Spleen (tissue), 11 donors: ENCODE measurements around the gene RTKN. TPM values are rescaled to one million over a fixed set of nuclear protein-coding genes. Genes with fewer than 3 reads are reported as not detected.

ENCODE experiments used
- DNase-seq: peaks from one replicate; pipeline ENCODE4 v3.0.0-alpha.2; 2020
- H3K27ac ChIP-seq, 8 donors: fragments of 200-600 bp; sonication (generic) in 7 of 8; 1 replicate in 4 of 8; 2 replicates in 4 of 8; pipeline versions ENCODE4 v1.5.0 to v1.8.0; 2016 to 2021; ENCODE audit warnings: inconsistent platforms in 4 of 8, mild to moderate bottlenecking in 4 of 8, moderate library complexity in 1 of 8
- H3K27me3 ChIP-seq, 7 donors: fragments of 200-600 bp; sonication (generic) in 6 of 7; replicated peaks in 1 of 7; 1 replicate in 4 of 7; 2 replicates in 3 of 7; pipeline versions ENCODE4 v1.5.0 to v1.8.0; 2016 to 2021; ENCODE audit warnings: inconsistent platforms in 3 of 7, mild to moderate bottlenecking in 1 of 7
- H3K36me3 ChIP-seq, 6 donors: fragments of 200-600 bp; sonication (generic) in 5 of 6; 1 replicate in 4 of 6; 2 replicates in 2 of 6; pipeline versions ENCODE4 v1.5.0 to v1.8.0; 2016 to 2021; ENCODE audit warnings: inconsistent platforms in 2 of 6
- H3K4me1 ChIP-seq, 6 donors: fragments of 200-600 bp; sonication (generic) in 5 of 6; 1 replicate in 3 of 6; 2 replicates in 3 of 6; pipeline versions ENCODE4 v1.5.0 to v1.8.0; 2016 to 2021; ENCODE audit warnings: inconsistent platforms in 3 of 6
- H3K4me3 ChIP-seq, 8 donors: fragments of 200-600 bp; sonication (generic) in 7 of 8; 1 replicate in 4 of 8; 2 replicates in 4 of 8; pipeline versions ENCODE4 v1.5.0 to v1.8.0; 2016 to 2021; ENCODE audit warnings: inconsistent platforms in 4 of 8, mild to moderate bottlenecking in 4 of 8, moderate library complexity in 2 of 8
- H3K9me3 ChIP-seq, 8 donors: fragments of 200-600 bp; sonication (generic) in 7 of 8; 1 replicate in 4 of 8; 2 replicates in 4 of 8; pipeline versions ENCODE4 v1.5.0 to v1.8.0; 2016 to 2021; ENCODE audit warnings: inconsistent platforms in 4 of 8
- CTCF ChIP-seq, 11 experiments: fragments of 200-600 bp in 7 of 11; fragments of 450-650 bp in 4 of 11; sonication (generic) in 4 of 11; IDR thresholded peaks in 8 of 11; conservative IDR thresholded peaks in 3 of 11; 1 replicate in 7 of 11; 2 replicates in 4 of 11; pipeline versions ENCODE4 v1.4.0 to v1.8.0; 2016 to 2021; ENCODE audit warnings: antibody characterized with exemption in 11 of 11, inconsistent platforms in 4 of 11, mild to moderate bottlenecking in 1 of 11
- POLR2A ChIP-seq, 3 donors: fragments of 450-650 bp; IDR thresholded peaks; one replicate each; pipeline ENCODE4 v1.5.1; 2017; ENCODE audit warnings: antibody characterized with exemption in 3 of 3, mild to moderate bottlenecking in 1 of 3
- POLR2AphosphoS5 ChIP-seq, 3 donors: sonication (generic); formaldehyde crosslinking; IDR thresholded peaks; one replicate each; pipeline ENCODE4 v1.5.1; 2017; ENCODE audit warnings: antibody characterized with exemption in 3 of 3
- WGBS, 5 donors: extraction: QIAGEN DNeasy Blood & Tissue Kit in 3 of 5; methylation state at CpG; one replicate each; pipeline versions ENCODE4 v1.1.5 to v1.1.7; 2013 to 2018; 5-methylcytosine and 5-hydroxymethylcytosine counted together
- intact Hi-C: fragments of 100-400 bp; cut with DNase I; formaldehyde crosslinking; loops from one replicate; pipeline ENCODE4 v1.15.0; 2023; ENCODE audit warnings: low total_unique reads
- polyA plus RNA-seq, 3 donors: library from polyadenylated mRNA; stranded (reverse); fragments of 200-250 nt; gene quantifications; one replicate each; pipeline ENCODE4 v1.2.1, GENCODE V29; 2013
- total RNA-seq, 7 donors: library from RNA; depleted of rRNA in 3 of 7; stranded (reverse); fragments of >200 nt in 3 of 7; fragmentation: NEBNext Ultra II Directional in 4 of 7; extraction: Animal tissue kit (Norgen Biotek cat#: 25700) in 4 of 7; gene quantifications; one replicate each; pipeline versions ENCODE4 v1.1.0 to v1.2.1, GENCODE V29; 2016 to 2021
- donor health status: healthy with polysubstance abuse.
- donor health status: DM: no; HTN: no; CAD: no; lungs with moderate emphysema.
- donor health status: DM: no; HTN: no; CAD: no.
- donor health status: Bipolar disorder and iron deficiency.
- donor health status: healthy.
- donor health status: DM: no; HTN: no; CAD: no.
- donor health status: DM: yes; HTN: yes; CAD: no.

RTKN gene
- total and polyA plus RNA-seq, 10 donors: 3.2 to 11.1 (median 7.1) TPM

DNA sequence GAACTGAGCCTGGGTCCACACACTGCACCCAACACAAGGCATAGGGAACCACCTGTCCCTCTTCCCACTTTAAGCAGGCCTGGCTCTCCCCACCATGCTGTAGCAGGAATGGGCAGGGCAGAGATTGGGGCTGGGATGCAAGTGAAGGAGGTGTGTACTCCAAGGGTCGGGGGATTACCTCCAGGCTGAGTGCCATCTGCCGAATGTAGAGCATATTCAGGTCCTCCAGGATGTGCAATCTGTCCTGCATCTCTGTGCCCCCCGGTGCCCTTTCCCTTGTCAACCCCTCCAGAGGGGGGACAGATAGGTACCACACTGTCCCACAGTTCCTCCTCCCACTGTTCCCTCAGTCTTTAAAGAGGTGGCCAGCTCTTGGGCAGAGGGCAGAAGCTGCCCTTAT is 2.4 kb downstream of the RTKN start:
- TF ChIP-seq POLR2A (IDR thresholded peaks at IDR 0.05): no peak

DNA sequence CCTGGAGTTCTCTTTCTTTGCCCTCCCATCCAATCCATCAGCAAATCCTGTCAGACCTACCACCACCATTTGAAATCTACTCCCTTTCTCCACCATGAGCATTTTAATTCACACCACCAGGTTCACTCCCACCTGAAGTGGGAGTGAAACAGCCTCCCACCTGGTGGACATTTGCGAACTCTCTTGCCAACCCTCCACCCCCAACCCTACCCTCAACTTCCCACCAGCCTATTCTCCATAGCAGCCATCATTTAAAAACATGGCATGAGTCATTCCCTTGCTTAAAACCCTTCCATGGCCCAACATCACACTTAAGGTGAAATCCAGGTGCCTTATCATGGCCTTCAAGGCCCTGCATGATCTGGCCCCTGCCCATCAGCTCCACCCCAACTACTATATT is 3.5 kb downstream of the RTKN start:
- peak; percentile 4 for DNase-seq
- H3K4me3 ChIP-seq: no peak overlapping the region
- intact Hi-C loops: no loop called here
- TF ChIP-seq POLR2AphosphoS5 (IDR thresholded peaks at IDR 0.05) (no peak), POLR2A (IDR thresholded peaks at IDR 0.05) (no peak), CTCF (IDR thresholded peaks at IDR 0.05 in 8 of 11, conservative IDR thresholded peaks at IDR 0.05 in 3 of 11) (no peak)
- H3K4me1 ChIP-seq: peaks cover 13 to 57% (median 36%) of the 10 kb centered on the region in 6 donors
- 90 to 100% (median 92%) methylated on average over 1 of the region's 1 CpG for WGBS, 5 donors
- H3K9me3 ChIP-seq: no peaks in the 10 kb centered on the region
- no peaks in the 10 kb centered on the region for H3K36me3 ChIP-seq
- no peak overlapping the region for H3K27ac ChIP-seq
- peaks cover 0 to 42% (median 24%) of the 10 kb centered on the region in 7 donors for H3K27me3 ChIP-seq

More for the DNA sequence above, 2.4 kb downstream of the RTKN start:
- Histone ChIP-seq H3K27ac (peak overlapping the region in 4 of 8 donors; percentile 69 to 74 (median 71)), H3K27me3 (peaks cover 0 to 52% (median 24%) of the 10 kb centered on the region in 7 donors), H3K4me3 (peak overlapping the region in 7 of 8 donors; percentile 34 to 68 (median 43)), H3K9me3 (no peaks in the 10 kb centered on the region), H3K36me3 (no peaks in the 10 kb centered on the region), H3K4me1 (peaks cover 13 to 65% (median 38%) of the 10 kb centered on the region in 6 donors)
- DNase-seq: peak; percentile 61
- 15 to 48% (median 29%) methylated on average over 3 of the region's 3 CpGs for WGBS, 5 donors
- intact Hi-C loops: no loop called here

DNA sequence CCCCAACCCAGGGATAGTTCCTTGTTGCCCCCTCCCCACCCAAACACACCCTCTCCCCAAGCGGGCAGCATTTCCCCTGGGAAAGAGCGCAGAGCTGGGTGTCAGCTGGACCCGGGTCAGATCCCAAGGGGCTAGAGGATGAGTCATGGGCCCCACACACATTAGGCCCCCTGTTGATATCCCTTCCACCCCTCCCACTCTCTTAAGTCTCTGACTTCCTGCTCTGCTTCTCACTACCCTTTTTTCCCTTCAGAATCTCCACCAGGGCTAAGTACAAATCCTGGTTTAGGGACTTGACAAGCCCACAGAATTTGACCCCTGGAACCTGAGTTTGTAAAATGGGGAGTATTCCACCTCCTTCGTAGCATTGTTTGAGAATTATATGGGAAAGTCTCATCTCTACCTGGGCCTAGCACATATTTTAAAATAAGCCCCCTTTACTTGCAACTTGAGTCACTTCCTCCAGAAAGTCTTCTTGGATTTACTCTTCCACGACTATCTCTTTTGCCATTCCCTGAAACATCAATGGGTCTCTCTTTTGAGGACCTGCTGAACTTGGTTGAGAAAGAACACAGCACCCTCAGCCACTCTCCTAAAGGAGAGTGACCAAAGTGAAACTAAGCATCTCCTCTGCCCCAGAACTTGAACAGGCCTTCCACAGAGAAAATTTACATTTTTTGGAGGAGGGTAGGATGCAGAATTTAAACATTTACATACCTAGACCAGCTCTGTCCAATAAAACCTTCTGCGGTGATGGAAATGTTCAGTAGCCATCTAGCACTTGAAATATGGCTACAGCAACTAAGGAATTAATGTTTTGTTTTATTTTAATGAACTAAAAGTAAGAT is 4.7 kb downstream of the RTKN start:
- WGBS, 5 donors: 55 to 72% (median 66%) methylated on average over 6 of the region's 6 CpGs
- H3K27ac ChIP-seq: no peak overlapping the region
- TF ChIP-seq POLR2AphosphoS5 (IDR thresholded peaks at IDR 0.05): no peak
- TF ChIP-seq CTCF (IDR thresholded peaks at IDR 0.05 in 8 of 11, conservative IDR thresholded peaks at IDR 0.05 in 3 of 11): no peak
- no peak for TF ChIP-seq POLR2A (IDR thresholded peaks at IDR 0.05)

DNA sequence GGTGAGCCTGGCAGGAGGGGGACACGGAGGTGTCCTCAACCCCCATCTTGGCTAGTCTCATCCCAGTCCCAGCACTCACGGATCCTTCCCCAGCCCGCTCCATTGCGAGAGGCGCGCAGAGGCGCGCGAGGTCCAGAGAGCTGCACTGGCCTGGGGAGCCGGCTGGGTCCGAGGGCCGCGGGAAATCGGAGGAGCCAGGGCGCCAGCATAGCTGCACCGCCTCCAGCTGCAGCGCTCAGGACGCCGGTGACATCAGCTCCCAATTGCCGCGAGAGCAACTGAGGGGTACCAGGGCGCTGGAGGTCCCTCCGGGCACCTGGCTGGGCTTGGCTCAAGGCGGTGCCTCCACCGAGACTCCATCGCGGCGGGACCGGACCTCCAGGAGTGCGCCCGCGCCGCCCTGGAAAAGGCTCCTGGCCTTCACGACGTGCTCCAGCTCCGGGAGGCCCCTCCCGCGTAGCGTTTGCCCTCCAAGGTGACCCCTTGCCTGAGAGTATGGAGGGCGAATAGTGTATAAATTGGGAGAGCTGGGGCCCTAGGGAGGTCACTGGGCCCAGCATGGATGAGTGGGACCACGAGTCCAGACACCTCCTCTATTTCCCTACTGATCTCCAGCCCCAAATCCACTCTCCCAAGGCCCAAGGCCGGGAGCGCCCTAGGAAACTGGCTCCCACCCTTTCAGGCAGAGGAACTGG is 5.5 kb downstream of the RTKN start:
- Histone ChIP-seq H3K9me3 (no peaks in the 10 kb centered on the region), H3K27ac (no peak overlapping the region), H3K4me3 (no peak overlapping the region), H3K4me1 (peaks cover 9 to 46% (median 26%) of the 10 kb centered on the region in 6 donors), H3K36me3 (peaks cover 0 to 6% (median 0%) of the 10 kb centered on the region in 6 donors), H3K27me3 (peaks cover 0 to 22% (median 11%) of the 10 kb centered on the region in 7 donors)
- 81 to 95% (median 90%) methylated on average over 8 to 43 of the region's 43 CpGs for whole genome bisulfite sequencing, 5 donors
- TF ChIP-seq CTCF (IDR thresholded peaks at IDR 0.05 in 8 of 11, conservative IDR thresholded peaks at IDR 0.05 in 3 of 11) (no peak), POLR2AphosphoS5 (IDR thresholded peaks at IDR 0.05) (no peak), POLR2A (IDR thresholded peaks at IDR 0.05) (no peak)
- no peak for DNase-seq
- intact Hi-C loops: no loop called here

More for the DNA sequence above, 4.7 kb downstream of the RTKN start:
- Histone ChIP-seq H3K9me3 (no peaks in the 10 kb centered on the region), H3K36me3 (peaks cover 0 to 4% (median 0%) of the 10 kb centered on the region in 6 donors), H3K27me3 (peaks cover 0 to 30% (median 19%) of the 10 kb centered on the region in 7 donors), H3K4me3 (no peak overlapping the region), H3K4me1 (peaks cover 13 to 54% (median 34%) of the 10 kb centered on the region in 6 donors)
- intact Hi-C loops: no loop called here
- peak; percentile 46 for DNase-seq
